Nephron progenitor cell (in vitro differentiated cells): ENCODE data around the gene IFT57.
A peak's percentile ranks its signal among the peaks of the same experiment; 100 is the strongest.
"Not testable (repeated sequence)": the region's sequence is repeated elsewhere in the genome, so short reads cannot be mapped to it uniquely, and the experiment has no call there.

ENCODE experiments used
- DNase-seq: peaks from one replicate; pipeline ENCODE4 v3.0.0; 2021
- H3K27ac Mint-ChIP-seq: 2 replicates; pipeline ENCODE4 v1.8.0; 2021; ENCODE audit warnings: mild to moderate bottlenecking, moderate library complexity, mixed read lengths
- H3K27me3 Mint-ChIP-seq: 2 replicates; pipeline ENCODE4 v1.8.0; 2021; ENCODE audit warnings: mild to moderate bottlenecking, low read depth, mixed read lengths; ENCODE audit not compliant: poor library complexity
- H3K36me3 Mint-ChIP-seq: 2 replicates; pipeline ENCODE4 v1.8.0; 2021; ENCODE audit warnings: low read depth, mixed read lengths
- H3K4me1 Mint-ChIP-seq: 2 replicates; pipeline ENCODE4 v1.8.0; 2021; ENCODE audit warnings: mixed read lengths
- H3K4me3 Mint-ChIP-seq: 2 replicates; pipeline ENCODE4 v1.8.0; 2021; ENCODE audit warnings: mild to moderate bottlenecking, moderate library complexity, mixed read lengths
- H3K9me3 Mint-ChIP-seq: 2 replicates; pipeline ENCODE4 v1.8.0; 2021; ENCODE audit warnings: mild to moderate bottlenecking, moderate library complexity, mixed read lengths
- TF ChIP-seq, protein P1 (sequence below): fragments of 200-600 bp; sonication (generic); IDR thresholded peaks from 2 replicates; pipeline ENCODE4 v1.5.0; 2021; ENCODE audit warnings: antibody characterized with exemption

The IFT57 gene

DNA sequence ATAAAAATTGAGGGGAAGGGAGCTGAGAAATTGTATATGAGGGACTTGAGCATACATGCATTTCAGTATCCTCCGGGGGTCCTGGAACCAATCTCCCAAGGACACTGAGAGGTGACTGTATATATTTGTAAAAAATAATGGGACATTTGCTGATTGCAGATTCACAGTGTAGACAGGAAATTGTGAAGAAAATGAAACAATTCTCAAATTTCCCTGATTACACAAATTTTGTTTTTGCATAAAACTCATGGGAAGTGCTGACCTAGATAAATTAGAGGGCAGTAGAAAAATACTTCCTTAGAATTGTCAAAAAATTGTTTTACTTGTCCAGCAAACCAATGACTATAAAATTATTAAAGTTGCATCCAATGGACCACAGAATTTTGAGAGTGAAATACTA lies 64.0 kb downstream of the IFT57 start:
- TF ChIP-seq, protein P1, sequence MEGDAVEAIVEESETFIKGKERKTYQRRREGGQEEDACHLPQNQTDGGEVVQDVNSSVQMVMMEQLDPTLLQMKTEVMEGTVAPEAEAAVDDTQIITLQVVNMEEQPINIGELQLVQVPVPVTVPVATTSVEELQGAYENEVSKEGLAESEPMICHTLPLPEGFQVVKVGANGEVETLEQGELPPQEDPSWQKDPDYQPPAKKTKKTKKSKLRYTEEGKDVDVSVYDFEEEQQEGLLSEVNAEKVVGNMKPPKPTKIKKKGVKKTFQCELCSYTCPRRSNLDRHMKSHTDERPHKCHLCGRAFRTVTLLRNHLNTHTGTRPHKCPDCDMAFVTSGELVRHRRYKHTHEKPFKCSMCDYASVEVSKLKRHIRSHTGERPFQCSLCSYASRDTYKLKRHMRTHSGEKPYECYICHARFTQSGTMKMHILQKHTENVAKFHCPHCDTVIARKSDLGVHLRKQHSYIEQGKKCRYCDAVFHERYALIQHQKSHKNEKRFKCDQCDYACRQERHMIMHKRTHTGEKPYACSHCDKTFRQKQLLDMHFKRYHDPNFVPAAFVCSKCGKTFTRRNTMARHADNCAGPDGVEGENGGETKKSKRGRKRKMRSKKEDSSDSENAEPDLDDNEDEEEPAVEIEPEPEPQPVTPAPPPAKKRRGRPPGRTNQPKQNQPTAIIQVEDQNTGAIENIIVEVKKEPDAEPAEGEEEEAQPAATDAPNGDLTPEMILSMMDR, result no peak
- Mint-ChIP-seq H3K4me1 (peaks cover 14% of the 10 kb centered on the region), H3K36me3 (no peaks in the 10 kb centered on the region), H3K9me3 (no peaks in the 10 kb centered on the region), H3K27me3 (no peaks in the 10 kb centered on the region), H3K27ac (no peak overlapping the region), H3K4me3 (no peak overlapping the region)
- DNase-seq, result no peak

DNA sequence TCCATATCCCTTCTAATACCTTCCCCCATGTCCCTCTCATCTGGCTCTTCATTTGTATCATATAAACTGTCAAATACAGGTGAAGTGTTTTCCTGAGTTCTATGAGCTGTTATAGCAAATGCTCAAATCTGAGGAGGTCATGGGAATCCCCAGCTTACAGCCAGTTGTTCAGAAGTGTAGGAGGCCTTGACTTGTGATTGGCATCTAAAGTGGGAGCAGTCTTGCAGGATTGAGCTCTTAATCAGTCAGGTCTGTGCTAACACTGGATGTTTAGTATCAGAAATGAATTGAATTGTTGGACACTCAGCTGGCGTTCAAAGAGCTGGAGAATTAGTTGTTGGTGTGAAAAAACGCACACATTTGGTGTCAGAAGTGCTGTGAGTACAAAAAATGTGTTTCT lies 65.0 kb downstream of the IFT57 start:
- no peaks in the 10 kb centered on the region for H3K9me3 Mint-ChIP-seq
- H3K4me1 Mint-ChIP-seq, result peaks cover 24% of the 10 kb centered on the region
- TF ChIP-seq, protein P1, result no peak
- no peak overlapping the region for H3K4me3 Mint-ChIP-seq
- no peak for DNase-seq
- peak overlapping the region; percentile 15 for H3K27ac Mint-ChIP-seq
- H3K27me3 Mint-ChIP-seq, result no peaks in the 10 kb centered on the region
- H3K36me3 Mint-ChIP-seq, result no peaks in the 10 kb centered on the region

DNA sequence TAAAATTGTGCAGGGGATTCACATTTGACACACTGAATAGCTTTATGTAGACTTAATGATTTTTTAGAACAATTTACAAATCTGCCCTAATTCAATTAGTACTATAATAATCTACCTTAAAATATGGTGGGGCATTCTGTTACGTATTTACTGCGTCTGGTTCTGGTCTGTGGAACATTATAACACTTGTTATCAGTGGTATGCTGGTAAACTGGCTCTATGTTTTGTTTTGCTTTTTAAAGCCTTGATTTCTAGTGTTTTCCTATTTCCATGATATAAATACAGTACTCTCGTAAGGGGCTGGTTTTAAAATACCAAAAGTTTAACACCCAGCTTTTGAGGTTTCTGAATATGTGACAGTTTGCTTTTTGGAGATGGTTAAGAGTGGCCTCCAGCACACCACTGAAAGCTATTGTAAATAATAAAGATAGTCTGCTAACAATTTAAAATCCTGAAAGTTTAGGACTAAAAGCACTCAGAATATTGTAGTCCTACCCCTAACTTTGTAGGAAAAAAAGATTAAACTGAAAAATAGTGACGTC lies 65.8 kb downstream of the IFT57 start:
- Mint-ChIP-seq H3K4me3 (no peak overlapping the region), H3K36me3 (no peaks in the 10 kb centered on the region), H3K27ac (no peak overlapping the region), H3K27me3 (no peaks in the 10 kb centered on the region), H3K9me3 (no peaks in the 10 kb centered on the region), H3K4me1 (peaks cover 32% of the 10 kb centered on the region)
- DNase-seq, result no peak
- TF ChIP-seq, protein P1, result no peak

DNA sequence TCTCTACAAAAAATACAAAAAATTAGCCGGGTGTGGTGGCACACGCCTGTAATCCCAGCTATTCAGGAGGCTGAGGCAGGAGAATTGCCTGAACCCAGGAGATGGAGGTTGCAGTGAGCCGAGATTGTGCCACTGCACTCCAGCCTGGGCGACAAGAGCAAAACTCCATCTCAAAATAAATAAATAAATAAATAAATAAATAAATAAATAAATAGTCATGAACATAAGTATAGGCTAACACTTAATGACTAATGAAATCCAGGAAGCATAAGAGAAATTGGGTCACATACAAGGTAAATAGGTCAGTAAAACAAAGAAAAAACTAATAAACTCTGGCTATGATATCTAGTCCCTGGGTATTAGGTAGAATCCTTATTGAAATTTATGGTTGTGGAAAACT lies 66.6 kb downstream of the IFT57 start:
- H3K9me3 Mint-ChIP-seq, H3K36me3 Mint-ChIP-seq, H3K27ac Mint-ChIP-seq, H3K27me3 Mint-ChIP-seq, DNase-seq, H3K4me3 Mint-ChIP-seq: not testable (repeated sequence)
- peaks cover 33% of the 10 kb centered on the region for H3K4me1 Mint-ChIP-seq

DNA sequence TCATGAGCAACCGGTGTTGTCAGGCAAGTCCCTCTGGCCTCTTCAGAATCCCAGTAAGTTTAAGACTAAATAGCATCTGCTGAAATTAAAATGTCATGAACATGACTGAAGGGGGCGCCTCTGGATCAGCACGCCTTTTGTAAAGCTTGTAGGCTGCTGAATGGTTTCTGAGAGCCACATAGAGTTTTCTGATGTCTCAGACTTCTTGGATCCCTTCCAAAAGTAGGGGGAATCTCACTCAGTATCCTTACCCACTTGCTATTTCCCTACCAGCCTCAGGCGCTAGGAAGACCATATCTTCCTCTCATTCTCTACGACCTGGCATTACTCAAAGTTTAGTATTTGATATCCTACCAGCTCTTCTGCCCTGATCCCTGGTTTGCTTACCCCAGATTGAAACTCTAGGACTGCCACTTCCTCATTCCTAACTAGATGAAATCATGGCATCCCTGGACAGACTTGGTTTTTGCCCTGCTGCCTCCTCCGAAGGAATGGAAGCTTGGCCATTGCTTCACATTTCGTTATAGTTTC lies 68.7 kb downstream of the IFT57 start:
- no peaks in the 10 kb centered on the region for H3K36me3 Mint-ChIP-seq
- no peak for DNase-seq
- no peak overlapping the region for H3K4me3 Mint-ChIP-seq
- TF ChIP-seq, protein P1, result peak; percentile 32
- H3K4me1 Mint-ChIP-seq, result peaks cover 33% of the 10 kb centered on the region
- H3K9me3 Mint-ChIP-seq, result no peaks in the 10 kb centered on the region
- H3K27ac Mint-ChIP-seq, result no peak overlapping the region
- no peaks in the 10 kb centered on the region for H3K27me3 Mint-ChIP-seq

DNA sequence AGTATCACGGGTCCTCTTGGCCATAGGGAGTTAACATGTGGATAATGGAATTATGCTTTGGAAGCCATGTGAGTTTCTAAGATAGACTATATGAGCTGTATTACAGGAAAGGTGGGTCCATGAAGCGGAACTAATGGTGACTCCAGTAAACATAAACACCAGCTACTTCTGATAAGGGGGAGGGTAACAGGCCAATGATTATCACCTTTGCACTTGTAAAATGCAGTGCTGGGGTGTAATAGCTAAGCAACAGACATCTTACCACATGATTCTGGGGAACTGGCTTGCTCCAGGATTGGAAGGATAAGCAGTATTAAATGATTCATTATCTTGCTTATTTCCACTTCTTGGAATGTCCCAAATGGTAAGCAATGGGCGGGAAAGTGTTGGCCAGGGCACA lies 70.0 kb downstream of the IFT57 start:
- Mint-ChIP-seq H3K36me3 (no peaks in the 10 kb centered on the region), H3K27ac (no peak overlapping the region), H3K4me3 (no peak overlapping the region), H3K27me3 (no peaks in the 10 kb centered on the region), H3K4me1 (peaks cover 28% of the 10 kb centered on the region), H3K9me3 (no peaks in the 10 kb centered on the region)
- TF ChIP-seq, protein P1, result no peak
- no peak for DNase-seq
